ENCODE data around the gene RFESD. TPM values are rescaled to one million over a fixed set of nuclear protein-coding genes. Genes with fewer than 3 reads are reported as not detected.

RFESD gene
- total and polyA plus RNA-seq, 4 donors = 1.1 to 98.0 (median 1.4) TPM

GRCh38 chr5:95668216-95668615 is 21.6 kb downstream of the RFESD start:
- no peak for DNase-seq (ENCODE audit: low spot score)
- TF ChIP-seq GABPA (IDR thresholded peaks at IDR 0.05 in 1 of 2, conservative IDR thresholded peaks at IDR 0.05 in 1 of 2) = no peak
- no peak for TF ChIP-seq EGR1 (IDR thresholded peaks at IDR 0.05; ENCODE audit: low read depth in 2 of 2)
- no peak overlapping the region for H3K27ac ChIP-seq (ENCODE audit: low read depth in 1 of 2, low read length in 2 of 2)
- peaks cover 3 to 34% (median 19%) of the 10 kb centered on the region in 4 donors for H3K4me1 ChIP-seq (ENCODE audit: control insufficient read depth in 4 of 4, insufficient read depth in 4 of 4, low read length in 3 of 4)
- no peaks in the 10 kb centered on the region for H3K36me3 ChIP-seq (ENCODE audit: control insufficient read depth in 4 of 4, insufficient read depth in 3 of 4, low read depth in 1 of 4, low read length in 3 of 4)
- no peak overlapping the region for H3K4me3 ChIP-seq (ENCODE audit: low read depth in 1 of 3, low read length in 3 of 3)
- H3K9me3 ChIP-seq (ENCODE audit: control insufficient read depth in 4 of 4, low read length in 3 of 4) = no peaks in the 10 kb centered on the region
- no peak overlapping the region for H3K9ac ChIP-seq (ENCODE audit: low read depth in 1 of 2, low read length in 2 of 2)
- no peaks in the 10 kb centered on the region for H3K27me3 ChIP-seq (ENCODE audit: control insufficient read depth in 4 of 4, insufficient read depth in 4 of 4, low read length in 3 of 4)

DNA sequence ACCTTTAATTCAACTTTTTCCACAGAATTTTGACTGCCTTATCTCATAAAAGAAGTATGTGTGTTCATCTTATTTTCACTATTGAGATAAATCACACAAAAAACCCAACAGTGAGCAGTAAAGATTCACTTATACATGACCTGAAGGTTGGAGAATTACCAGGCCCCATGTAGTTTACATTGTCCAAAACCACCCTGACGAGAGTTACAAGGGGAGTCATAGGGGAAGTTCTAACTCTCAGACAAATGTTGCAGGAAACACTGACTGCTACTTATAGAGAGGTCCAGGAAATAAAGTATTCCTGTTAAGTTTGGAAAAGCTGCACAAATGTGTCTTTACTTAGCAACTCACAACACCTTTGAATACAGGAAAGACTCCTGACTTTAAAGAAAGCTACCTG is 22.2 kb downstream of the RFESD start:
- H3K9ac ChIP-seq (ENCODE audit: low read depth in 1 of 2, low read length in 2 of 2) = no peak overlapping the region
- no peak for DNase-seq (ENCODE audit: low spot score)
- H3K27me3 ChIP-seq (ENCODE audit: control insufficient read depth in 4 of 4, insufficient read depth in 4 of 4, low read length in 3 of 4) = no peaks in the 10 kb centered on the region
- H3K9me3 ChIP-seq (ENCODE audit: control insufficient read depth in 4 of 4, low read length in 3 of 4) = no peaks in the 10 kb centered on the region
- peaks cover 3 to 34% (median 19%) of the 10 kb centered on the region in 4 donors for H3K4me1 ChIP-seq (ENCODE audit: control insufficient read depth in 4 of 4, insufficient read depth in 4 of 4, low read length in 3 of 4)
- H3K27ac ChIP-seq (ENCODE audit: low read depth in 1 of 2, low read length in 2 of 2) = no peak overlapping the region
- 82% methylated on average over 1 of the region's 1 CpG for WGBS
- no peak overlapping the region for H3K4me3 ChIP-seq (ENCODE audit: low read depth in 1 of 3, low read length in 3 of 3)
- H3K36me3 ChIP-seq (ENCODE audit: control insufficient read depth in 4 of 4, insufficient read depth in 3 of 4, low read depth in 1 of 4, low read length in 3 of 4) = no peaks in the 10 kb centered on the region
- TF ChIP-seq ATF3 (IDR thresholded peaks at IDR 0.05) (no peak), FOXA1 (IDR thresholded peaks at IDR 0.05) (no peak), SP1 (IDR thresholded peaks at IDR 0.05) (no peak), HNF4A (conservative IDR thresholded peaks at IDR 0.05) (no peak), TAF1 (conservative IDR thresholded peaks at IDR 0.05) (no peak), YY1 (IDR thresholded peaks at IDR 0.05) (no peak), EGR1 (IDR thresholded peaks at IDR 0.05; ENCODE audit: low read depth in 2 of 2) (no peak)

DNA sequence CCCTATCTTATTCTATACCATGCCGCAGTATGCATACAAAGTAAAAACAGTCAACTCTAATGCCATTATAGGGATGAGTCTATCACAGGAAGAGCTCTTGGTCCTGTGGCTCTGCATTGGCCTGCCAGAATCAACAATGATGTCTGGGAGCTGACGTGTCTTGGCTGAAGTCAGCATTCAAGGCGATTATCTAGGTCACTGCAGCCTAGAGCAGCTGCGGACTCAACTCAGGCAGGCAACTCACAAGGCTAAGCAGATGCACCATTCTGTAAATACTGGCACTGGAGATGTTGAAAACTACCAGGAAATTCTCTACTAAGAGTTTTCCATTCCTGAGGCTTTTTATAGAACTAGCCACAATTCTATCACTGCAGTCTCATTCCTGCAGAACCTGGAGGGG is 23.0 kb downstream of the RFESD start:
- H3K36me3 ChIP-seq (ENCODE audit: control insufficient read depth in 4 of 4, insufficient read depth in 3 of 4, low read depth in 1 of 4, low read length in 3 of 4) = no peaks in the 10 kb centered on the region
- 40% methylated on average over 4 of the region's 4 CpGs for WGBS
- H3K27me3 ChIP-seq (ENCODE audit: control insufficient read depth in 4 of 4, insufficient read depth in 4 of 4, low read length in 3 of 4) = no peaks in the 10 kb centered on the region
- no peak for DNase-seq (ENCODE audit: low spot score)
- peaks cover 3 to 28% (median 18%) of the 10 kb centered on the region in 4 donors for H3K4me1 ChIP-seq (ENCODE audit: control insufficient read depth in 4 of 4, insufficient read depth in 4 of 4, low read length in 3 of 4)
- H3K4me3 ChIP-seq (ENCODE audit: low read depth in 1 of 3, low read length in 3 of 3) = no peak overlapping the region
- H3K9ac ChIP-seq (ENCODE audit: low read depth in 1 of 2, low read length in 2 of 2) = no peak overlapping the region
- no peaks in the 10 kb centered on the region for H3K9me3 ChIP-seq (ENCODE audit: control insufficient read depth in 4 of 4, low read length in 3 of 4)
- TF ChIP-seq GABPA (IDR thresholded peaks at IDR 0.05 in 1 of 2, conservative IDR thresholded peaks at IDR 0.05 in 1 of 2) (no peak), ATF3 (IDR thresholded peaks at IDR 0.05) (no peak), CTCF (IDR thresholded peaks at IDR 0.05; ENCODE audit: low read depth, low read length, missing input control) (no peak), FOXA2 (IDR thresholded peaks at IDR 0.05) (peak; percentile 37), HNF4A (conservative IDR thresholded peaks at IDR 0.05) (peak; percentile 10 to 33), FOXA1 (IDR thresholded peaks at IDR 0.05) (no peak), RXRA (IDR thresholded peaks at IDR 0.05) (peak; percentile 39 to 53), ZBTB33 (IDR thresholded peaks at IDR 0.05) (peak; percentile 20), HNF4G (IDR thresholded peaks at IDR 0.05) (no peak), JUND (IDR thresholded peaks at IDR 0.05) (peak in 1 of 2 donors; percentile 12), SP1 (IDR thresholded peaks at IDR 0.05) (peak; percentile 62), RAD21 (IDR thresholded peaks at IDR 0.05) (peak in 1 of 2 donors; percentile 56), EGR1 (IDR thresholded peaks at IDR 0.05; ENCODE audit: low read depth in 2 of 2) (no peak), REST (IDR thresholded peaks at IDR 0.05) (no peak), YY1 (IDR thresholded peaks at IDR 0.05) (no peak), NR2F2 (IDR thresholded peaks at IDR 0.05) (no peak), TAF1 (conservative IDR thresholded peaks at IDR 0.05) (no peak)
- TF ChIP-seq, protein P1, sequence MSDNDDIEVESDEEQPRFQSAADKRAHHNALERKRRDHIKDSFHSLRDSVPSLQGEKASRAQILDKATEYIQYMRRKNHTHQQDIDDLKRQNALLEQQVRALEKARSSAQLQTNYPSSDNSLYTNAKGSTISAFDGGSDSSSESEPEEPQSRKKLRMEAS (IDR thresholded peaks at IDR 0.05) = no peak
- peak overlapping the region; percentile 1 to 57 for H3K27ac ChIP-seq (ENCODE audit: low read depth in 1 of 2, low read length in 2 of 2)

Measured in liver (tissue), 9 donors.